Adrenal gland (tissue), 12 donors: ENCODE measurements around the gene NUP50. TPM values are rescaled to one million over a fixed set of nuclear protein-coding genes. Genes with fewer than 3 reads are reported as not detected.
A peak's percentile ranks its signal among the peaks of the same experiment; 100 is the strongest.

Experiments
- DNase-seq, 7 donors: peaks; one replicate each; pipeline ENCODE4 v3.0.0-alpha.2; 2019 to 2020
- H3K27ac ChIP-seq, 5 donors: fragments of 200-600 bp; sonication (generic) in 4 of 5; 1 replicate in 3 of 5; 2 replicates in 2 of 5; pipeline versions ENCODE4 v1.5.1 to v1.8.0; 2016 to 2020; ENCODE audit warnings: mild to moderate bottlenecking in 1 of 5
- H3K27me3 ChIP-seq: fragments of 200-600 bp; 2 replicates; pipeline ENCODE4 v1.8.0; 2021
- H3K36me3 ChIP-seq, 2 donors: fragments of 200-600 bp; replicated peaks in 1 of 2; 1 replicate in 1 of 2; 2 replicates in 1 of 2; pipeline versions ENCODE4 v1.5.1 to v1.8.0; 2018 to 2022
- H3K4me1 ChIP-seq, 2 donors: fragments of 200-600 bp; replicated peaks in 1 of 2; 1 replicate in 1 of 2; 2 replicates in 1 of 2; pipeline versions ENCODE4 v1.5.1 to v1.8.0; 2018 to 2021
- H3K4me3 ChIP-seq, 4 donors: fragments of 200-600 bp; sonication (generic) in 3 of 4; one replicate each; pipeline ENCODE4 v1.5.1; 2016 to 2018
- H3K9me3 ChIP-seq, 3 donors: fragments of 200-600 bp; sonication (generic) in 1 of 3; replicated peaks in 1 of 3; 1 replicate in 2 of 3; 2 replicates in 1 of 3; pipeline versions ENCODE4 v1.5.1 to v1.8.0; 2016 to 2021
- POLR2A ChIP-seq, 2 donors: fragments of 450-650 bp; IDR thresholded peaks; one replicate each; pipeline ENCODE4 v1.6.1; 2017; ENCODE audit warnings: antibody characterized with exemption in 2 of 2, mild to moderate bottlenecking in 2 of 2, moderate library complexity in 1 of 2
- WGBS, 4 donors: extraction: QIAGEN DNeasy Blood & Tissue Kit in 2 of 4; methylation state at CpG; one replicate each; pipeline versions ENCODE4 v1.1.5 to v1.1.7; 2013 to 2017; 5-methylcytosine and 5-hydroxymethylcytosine counted together
- intact Hi-C, 2 donors: fragments of 100-400 bp; cut with DNase I; formaldehyde crosslinking; loops; one replicate each; pipeline versions ENCODE4 v1.14.1 to v1.15.0; 2022 to 2023
- polyA plus RNA-seq, 3 donors: library from polyadenylated mRNA; stranded (reverse); fragments of 200-250 nt in 2 of 3; fragments of 350-450 nt in 1 of 3; fragmentation: Illumina TruSeq in 1 of 3; extraction: RNeasy Lipid Tissue Mini Kit (QIAGEN cat#74804) in 1 of 3; gene quantifications; one replicate each; pipeline ENCODE4 v1.2.3, GENCODE V29; 2013 to 2014
- total RNA-seq, 9 donors: library from RNA; depleted of rRNA in 4 of 9; stranded (reverse); fragments of >200 nt in 4 of 9; fragments of 120-200 nt in 1 of 9; fragmentation: NEBNext Ultra II Directional in 1 of 9; extraction: Animal tissue kit (Norgen Biotek cat#: 25700) in 1 of 9; gene quantifications; one replicate each; pipeline versions ENCODE4 v1.1.0 to v1.2.4, GENCODE V29; 2013 to 2023
- TF ChIP-seq, protein P1 (sequence below), 6 experiments: fragments of 450-650 bp in 4 of 6; fragments of 200-600 bp in 2 of 6; sonication (generic) in 1 of 6; IDR thresholded peaks; 1 replicate in 5 of 6; 2 replicates in 1 of 6; pipeline versions ENCODE4 v1.5.1 to v1.8.0; 2016 to 2021; ENCODE audit warnings: antibody characterized with exemption in 6 of 6, mild to moderate bottlenecking in 2 of 6, moderate library complexity in 1 of 6
- donor health status: healthy with polysubstance abuse.
- donor health status: Bipolar disorder and iron deficiency.
- donor health status: DM: yes; HTN: yes; CAD: no.
- donor health status: DM: no; HTN: no; CAD: no.
- donor health status: DM: no; HTN: no; CAD: no.
- donor health status: DM: yes; HTN: yes; CAD: no.

Gene NUP50
- total and polyA plus RNA-seq, 12 donors = 14.9 to 126 (median 64.6) TPM

DNA sequence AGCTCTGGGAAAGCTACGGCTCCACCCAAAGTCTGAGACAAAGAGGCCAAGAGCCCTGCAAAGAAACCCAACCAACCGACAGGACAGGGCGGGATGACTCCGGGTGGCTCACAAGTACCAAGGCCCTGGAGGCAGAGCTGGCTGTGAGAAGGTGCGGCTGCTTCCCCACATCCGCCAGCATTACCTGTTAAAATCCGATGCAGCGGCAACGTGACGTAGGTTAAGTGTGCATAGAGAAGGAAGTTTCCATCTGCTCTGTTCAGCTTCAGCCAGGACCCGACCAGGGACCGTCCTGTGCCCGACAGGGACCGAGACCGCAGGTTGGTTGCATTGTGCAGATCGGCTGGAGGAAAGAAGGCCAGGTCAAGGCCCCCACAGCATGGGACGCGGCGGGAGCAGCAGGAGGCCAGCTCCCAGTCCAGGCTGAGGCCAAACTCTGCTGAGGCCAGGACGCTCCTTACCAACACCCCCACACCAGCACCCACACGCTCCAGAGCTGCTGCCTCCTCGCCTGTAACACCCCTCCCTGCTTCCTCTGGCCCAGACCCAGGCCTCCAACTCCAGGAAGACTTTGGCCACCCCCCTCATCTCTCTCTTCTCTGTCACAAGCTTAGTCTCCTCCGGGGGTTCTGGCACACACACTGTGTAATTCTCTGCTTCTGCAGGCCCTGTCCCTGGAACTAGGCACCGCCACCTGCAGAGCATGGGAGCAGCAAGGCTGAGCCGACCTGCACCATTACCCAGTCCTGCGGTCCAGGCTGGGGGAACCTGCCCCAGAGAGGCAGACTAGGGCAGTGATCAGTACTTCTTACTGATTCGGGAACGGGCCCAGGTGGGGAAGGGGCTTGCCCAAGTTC, 34.1 kb downstream of the NUP50 start:
- no peaks in the 10 kb centered on the region for H3K27me3 ChIP-seq
- WGBS, 4 donors = 80 to 89% (median 85%) methylated on average over 15 to 28 of the region's 28 CpGs
- intact Hi-C loops = no loop called here
- H3K9me3 ChIP-seq = no peaks in the 10 kb centered on the region
- peak in 3 of 7 donors; percentile 23 to 46 (median 26) for DNase-seq
- H3K27ac ChIP-seq = no peak overlapping the region
- H3K4me1 ChIP-seq = peaks cover 14 to 21% of the 10 kb centered on the region in 2 donors
- peaks cover 0 to 53% of the 10 kb centered on the region in 2 donors for H3K36me3 ChIP-seq
- no peak overlapping the region for H3K4me3 ChIP-seq
- TF ChIP-seq, protein P1, sequence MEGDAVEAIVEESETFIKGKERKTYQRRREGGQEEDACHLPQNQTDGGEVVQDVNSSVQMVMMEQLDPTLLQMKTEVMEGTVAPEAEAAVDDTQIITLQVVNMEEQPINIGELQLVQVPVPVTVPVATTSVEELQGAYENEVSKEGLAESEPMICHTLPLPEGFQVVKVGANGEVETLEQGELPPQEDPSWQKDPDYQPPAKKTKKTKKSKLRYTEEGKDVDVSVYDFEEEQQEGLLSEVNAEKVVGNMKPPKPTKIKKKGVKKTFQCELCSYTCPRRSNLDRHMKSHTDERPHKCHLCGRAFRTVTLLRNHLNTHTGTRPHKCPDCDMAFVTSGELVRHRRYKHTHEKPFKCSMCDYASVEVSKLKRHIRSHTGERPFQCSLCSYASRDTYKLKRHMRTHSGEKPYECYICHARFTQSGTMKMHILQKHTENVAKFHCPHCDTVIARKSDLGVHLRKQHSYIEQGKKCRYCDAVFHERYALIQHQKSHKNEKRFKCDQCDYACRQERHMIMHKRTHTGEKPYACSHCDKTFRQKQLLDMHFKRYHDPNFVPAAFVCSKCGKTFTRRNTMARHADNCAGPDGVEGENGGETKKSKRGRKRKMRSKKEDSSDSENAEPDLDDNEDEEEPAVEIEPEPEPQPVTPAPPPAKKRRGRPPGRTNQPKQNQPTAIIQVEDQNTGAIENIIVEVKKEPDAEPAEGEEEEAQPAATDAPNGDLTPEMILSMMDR (IDR thresholded peaks at IDR 0.05) = no peak
- no peak for TF ChIP-seq POLR2A (IDR thresholded peaks at IDR 0.05)

DNA sequence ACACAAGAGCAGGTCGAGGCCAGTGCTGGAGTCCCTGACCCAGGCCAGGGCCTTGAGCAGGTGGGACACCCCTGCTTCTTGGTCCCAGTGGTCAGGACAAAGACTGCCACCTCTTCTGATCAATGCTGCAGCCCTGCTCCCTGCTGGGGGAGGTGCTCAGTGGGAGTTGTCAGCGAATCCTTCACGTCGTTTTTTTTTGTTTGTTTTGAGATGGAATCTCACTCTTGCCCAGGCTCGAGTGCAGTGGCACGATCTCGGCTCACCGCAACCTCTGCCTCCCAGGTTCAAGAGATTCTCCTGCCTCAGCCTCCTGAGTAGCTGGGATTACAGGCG, 34.7 kb downstream of the NUP50 start:
- no peaks in the 10 kb centered on the region for H3K27me3 ChIP-seq
- peaks cover 14 to 16% of the 10 kb centered on the region in 2 donors for H3K4me1 ChIP-seq
- intact Hi-C loops = no loop called here
- H3K9me3 ChIP-seq = no peaks in the 10 kb centered on the region
- H3K27ac ChIP-seq = no peak overlapping the region
- H3K36me3 ChIP-seq = peaks cover 0 to 59% of the 10 kb centered on the region in 2 donors
- TF ChIP-seq, protein P1 (IDR thresholded peaks at IDR 0.05) = no peak
- no peak for TF ChIP-seq POLR2A (IDR thresholded peaks at IDR 0.05)
- WGBS, 4 donors = 84 to 91% (median 86%) methylated on average over 8 to 9 of the region's 9 CpGs
- no peak for DNase-seq
- no peak overlapping the region for H3K4me3 ChIP-seq

DNA sequence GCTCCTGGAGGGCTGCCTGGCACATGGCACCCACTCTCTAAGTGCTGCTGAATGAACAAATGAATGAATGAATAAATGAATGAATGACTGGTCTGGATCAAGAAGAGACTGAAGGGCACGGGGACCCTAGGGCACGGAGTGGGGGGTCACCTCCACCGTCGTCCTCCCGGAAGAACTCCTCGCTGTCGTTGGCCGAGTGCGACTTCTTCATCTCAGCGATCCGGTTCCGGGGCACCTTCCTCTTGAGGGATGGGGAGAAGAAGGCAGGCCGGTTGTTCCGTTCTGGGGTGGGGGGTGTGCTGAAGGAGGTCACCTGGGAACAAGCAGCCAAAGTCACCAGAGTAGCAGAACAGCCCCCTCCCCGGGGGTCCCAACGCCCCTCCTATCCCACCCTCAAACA, 36.0 kb downstream of the NUP50 start:
- intact Hi-C loops = no loop called here
- Histone ChIP-seq H3K27ac (no peak overlapping the region), H3K36me3 (peaks cover 0 to 72% of the 10 kb centered on the region in 2 donors), H3K4me1 (peaks cover 14 to 16% of the 10 kb centered on the region in 2 donors), H3K9me3 (no peaks in the 10 kb centered on the region), H3K27me3 (no peaks in the 10 kb centered on the region), H3K4me3 (no peak overlapping the region)
- no peak for TF ChIP-seq POLR2A (IDR thresholded peaks at IDR 0.05)
- TF ChIP-seq, protein P1 (IDR thresholded peaks at IDR 0.05) = no peak
- WGBS, 4 donors = 91 to 96% (median 92%) methylated on average over 13 to 16 of the region's 16 CpGs
- peak in 2 of 7 donors; percentile 21 to 49 for DNase-seq

DNA sequence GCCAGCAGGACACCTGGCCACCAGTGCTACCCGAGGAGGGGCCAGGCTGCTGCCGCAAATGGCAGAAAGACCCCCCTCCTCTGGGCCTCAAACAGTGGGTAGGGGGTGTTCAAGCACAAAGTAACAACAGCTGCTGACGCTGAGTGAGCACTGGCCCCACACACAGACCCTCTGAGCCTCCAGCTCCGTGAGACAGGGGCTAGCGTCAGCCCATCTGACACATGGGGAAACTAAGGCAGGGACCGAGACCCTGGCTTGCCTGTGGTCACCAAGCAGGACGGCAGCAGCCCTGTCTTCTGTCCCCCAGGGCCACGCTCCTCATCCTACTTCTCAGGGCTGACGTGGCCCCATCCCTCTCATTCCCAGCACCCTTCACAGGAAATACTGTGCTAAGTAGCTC, 36.5 kb downstream of the NUP50 start:
- H3K9me3 ChIP-seq = no peaks in the 10 kb centered on the region
- TF ChIP-seq, protein P1 (IDR thresholded peaks at IDR 0.05) = no peak
- no peak for TF ChIP-seq POLR2A (IDR thresholded peaks at IDR 0.05)
- H3K36me3 ChIP-seq = peaks cover 0 to 75% of the 10 kb centered on the region in 2 donors
- no peaks in the 10 kb centered on the region for H3K27me3 ChIP-seq
- no peak overlapping the region for H3K4me3 ChIP-seq
- 79 to 94% (median 88%) methylated on average over 5 to 9 of the region's 9 CpGs for WGBS, 4 donors
- DNase-seq = peak in 1 of 7 donors; percentile 10
- intact Hi-C loops = no loop called here
- peaks cover 14 to 16% of the 10 kb centered on the region in 2 donors for H3K4me1 ChIP-seq
- peak overlapping the region in 1 of 5 donors; percentile 46 for H3K27ac ChIP-seq
